ENCODE results near the gene LRRC74B. TPM values are rescaled to one million over a fixed set of nuclear protein-coding genes. Genes with fewer than 3 reads are reported as not detected.

Gene LRRC74B
- total RNA-seq, 1 donor from 2014 or later: not detected

DNA sequence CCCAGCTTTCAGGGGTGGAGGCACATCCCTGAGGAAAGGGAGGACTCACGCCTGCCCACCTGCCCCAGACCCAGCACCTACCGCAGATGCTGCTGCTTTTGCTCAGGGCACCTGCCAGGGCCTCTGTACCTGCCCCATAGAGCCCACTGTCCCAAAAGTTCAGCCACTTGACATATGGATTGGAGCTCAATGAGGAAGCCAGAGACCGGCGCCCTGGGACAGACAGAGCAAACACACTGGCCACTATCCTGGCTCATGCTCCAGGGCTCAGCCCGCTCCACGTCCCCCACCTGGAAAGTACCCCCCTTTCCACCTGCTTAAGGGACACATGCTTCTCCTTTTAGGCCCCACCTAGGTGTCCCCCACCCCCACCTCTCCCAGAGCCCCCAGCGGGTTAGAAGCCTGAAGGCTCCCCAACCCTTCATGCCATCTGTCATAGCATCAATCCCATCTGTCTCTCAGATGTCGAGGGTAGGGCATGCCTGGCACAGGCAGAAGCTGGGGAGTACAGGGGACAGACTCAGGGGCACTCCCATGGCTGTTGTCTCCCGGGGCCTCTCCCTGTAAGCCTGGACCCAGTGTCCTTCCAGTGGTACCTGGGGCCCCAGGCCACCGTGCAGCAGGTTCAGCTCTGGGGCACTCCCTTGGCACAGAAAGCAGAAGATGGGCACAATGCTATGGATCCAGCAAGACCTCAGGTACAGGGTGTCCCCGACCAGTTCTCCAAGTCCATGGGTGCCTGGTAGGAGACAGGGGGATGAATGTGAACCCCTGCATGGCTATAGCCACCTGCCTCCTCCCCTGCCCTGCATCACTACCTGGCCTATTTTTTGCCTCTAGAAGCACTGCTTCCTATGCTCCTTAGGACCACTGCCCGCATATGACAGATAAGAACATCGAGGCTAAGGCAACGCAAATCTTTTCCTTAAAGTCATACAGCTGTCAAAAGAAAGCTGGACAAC lies 33.0 kb upstream of the LRRC74B start:
- intact Hi-C loops (cut with DNase I): loop anchor here (5.0 kb wide), 1 partner anchor 35 kb away; the partner anchor contains the start of gene LRRC74B
- no peak for DNase-seq (ENCODE audit: low spot score)

DNA sequence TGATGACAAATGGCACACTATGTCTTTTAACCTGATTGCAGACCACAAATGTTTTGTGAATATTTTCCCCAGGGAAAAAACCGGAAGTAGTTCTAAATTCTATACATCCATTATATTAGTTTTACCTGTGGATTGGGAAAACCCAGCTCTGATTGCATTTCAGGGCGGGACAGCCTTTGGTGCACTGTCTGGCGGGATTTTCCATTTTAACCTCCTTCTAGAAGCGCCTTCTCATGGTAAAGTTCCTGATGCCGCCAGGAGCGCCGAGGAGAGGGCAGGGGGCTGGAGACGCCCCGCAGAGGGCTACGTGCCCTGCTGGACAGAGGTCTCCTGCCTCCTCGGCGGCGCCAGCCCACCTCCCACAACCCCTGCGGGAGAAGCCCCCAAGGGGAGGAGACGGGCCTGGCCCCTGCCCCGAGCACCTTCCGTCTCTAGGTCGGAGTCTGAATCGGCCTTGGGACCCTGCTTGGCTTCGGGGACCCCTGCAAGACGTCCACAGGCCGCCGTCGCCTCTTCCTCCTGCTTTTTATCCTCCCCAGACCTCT lies 32.0 kb upstream of the LRRC74B start:
- intact Hi-C loops (cut with DNase I): loop anchor here (5.0 kb wide), 1 partner anchor 34 kb away; the partner anchor contains the start of gene LRRC74B
- no peak for DNase-seq (ENCODE audit: low spot score)

DNA sequence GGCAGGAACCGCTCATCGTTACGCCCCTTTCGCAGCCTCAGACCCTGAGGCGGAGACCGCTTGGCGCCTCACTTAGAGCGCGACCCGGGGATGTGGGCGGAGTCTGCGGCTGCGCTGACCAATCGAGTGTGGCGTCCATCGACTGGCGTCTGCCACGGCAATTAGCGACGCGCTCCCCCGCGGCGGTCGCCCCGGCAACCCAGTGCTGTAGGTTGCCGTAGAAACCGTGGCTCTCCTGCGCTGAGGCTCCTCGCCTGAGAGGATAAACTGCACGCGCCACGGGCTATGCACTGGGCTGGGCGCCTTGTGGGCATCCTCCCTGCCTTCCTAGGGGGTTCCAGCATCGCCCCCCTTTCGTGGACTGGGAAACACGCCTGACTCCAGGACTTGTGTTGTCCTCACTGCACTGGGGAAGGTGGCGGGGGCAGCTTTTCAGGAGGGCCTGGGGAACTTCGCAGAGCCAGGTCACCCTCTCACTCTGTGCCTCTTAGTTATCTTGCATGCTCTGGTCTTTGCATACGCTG lies 31.5 kb upstream of the LRRC74B start:
- DNase-seq (ENCODE audit: low spot score): peak; percentile 91
- intact Hi-C loops (cut with DNase I): loop anchor here (5.0 kb wide), 1 partner anchor 33 kb away; the partner anchor contains the start of gene LRRC74B

DNA sequence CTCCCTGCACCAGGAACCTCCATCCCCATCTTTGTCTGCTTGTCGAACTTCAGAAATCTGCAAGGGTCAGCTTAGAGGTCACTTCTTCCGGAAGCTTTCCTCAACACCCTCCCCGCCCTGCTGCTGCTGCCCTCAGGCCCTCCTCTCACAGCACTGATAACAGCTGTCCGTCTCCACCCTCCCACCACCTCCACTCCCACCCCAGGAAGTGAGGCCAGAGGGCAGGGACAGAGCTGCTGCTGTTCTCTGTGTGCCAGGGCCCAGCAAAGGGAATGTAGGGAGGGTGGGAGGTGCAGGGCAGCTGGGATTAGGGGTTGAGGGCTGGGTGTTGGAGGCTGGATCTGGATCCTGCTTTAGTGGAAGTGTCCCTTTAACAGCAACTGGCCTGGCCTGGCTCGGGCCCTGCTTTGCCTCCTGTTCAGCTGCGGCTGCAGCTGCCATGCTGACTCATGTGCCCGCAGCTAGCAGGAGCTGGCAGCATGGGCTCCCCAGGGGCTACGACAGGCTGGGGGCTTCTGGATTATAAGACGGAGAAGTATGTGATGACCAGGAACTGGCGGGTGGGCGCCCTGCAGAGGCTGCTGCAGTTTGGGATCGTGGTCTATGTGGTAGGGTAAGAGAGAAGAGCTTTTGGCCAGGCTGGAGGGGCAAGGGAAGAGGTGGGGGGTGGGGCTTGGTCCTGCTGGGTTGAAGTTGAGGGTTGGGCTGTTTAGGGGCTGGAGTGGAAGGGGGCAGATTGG lies 30.9 kb upstream of the LRRC74B start, which contains the start of gene P2RX6:
Gene P2RX6 (plus strand): TSS at position 440 of the 740 bp plus-strand sequence. CDS start 10 bp downstream, at position 450.
- intact Hi-C loops (cut with DNase I): loop anchor here (5.0 kb wide), 1 partner anchor 32 kb away; the partner anchor contains the start of gene LRRC74B
- DNase-seq (ENCODE audit: low spot score): no peak

DNA sequence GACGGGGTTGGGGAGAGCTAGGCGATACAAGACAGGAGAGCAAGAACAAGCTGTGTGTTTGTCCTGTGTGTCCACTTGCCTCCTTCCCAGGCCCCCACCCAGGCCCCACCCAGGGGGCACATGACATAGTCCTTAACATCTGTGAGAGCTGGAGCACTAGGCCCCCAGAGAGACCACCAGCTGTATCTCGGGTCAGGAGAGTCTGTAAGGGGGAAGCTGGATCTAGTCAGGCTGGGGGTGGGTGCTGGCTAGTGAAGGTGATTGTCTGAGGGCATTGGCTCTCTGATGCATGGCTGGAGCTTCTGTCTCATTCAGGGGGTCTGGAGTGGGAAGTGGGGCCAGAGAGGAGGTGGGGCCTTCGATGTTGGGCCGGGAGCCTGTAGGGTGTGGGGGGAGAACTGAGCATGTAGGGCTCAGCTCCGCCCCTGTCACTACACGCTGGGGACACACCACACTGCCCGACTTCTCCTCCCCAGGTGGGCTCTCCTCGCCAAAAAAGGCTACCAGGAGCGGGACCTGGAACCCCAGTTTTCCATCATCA lies 30.2 kb upstream of the LRRC74B start:
- no peak for DNase-seq (ENCODE audit: low spot score)
- intact Hi-C loops (cut with DNase I): no loop called here

DNA sequence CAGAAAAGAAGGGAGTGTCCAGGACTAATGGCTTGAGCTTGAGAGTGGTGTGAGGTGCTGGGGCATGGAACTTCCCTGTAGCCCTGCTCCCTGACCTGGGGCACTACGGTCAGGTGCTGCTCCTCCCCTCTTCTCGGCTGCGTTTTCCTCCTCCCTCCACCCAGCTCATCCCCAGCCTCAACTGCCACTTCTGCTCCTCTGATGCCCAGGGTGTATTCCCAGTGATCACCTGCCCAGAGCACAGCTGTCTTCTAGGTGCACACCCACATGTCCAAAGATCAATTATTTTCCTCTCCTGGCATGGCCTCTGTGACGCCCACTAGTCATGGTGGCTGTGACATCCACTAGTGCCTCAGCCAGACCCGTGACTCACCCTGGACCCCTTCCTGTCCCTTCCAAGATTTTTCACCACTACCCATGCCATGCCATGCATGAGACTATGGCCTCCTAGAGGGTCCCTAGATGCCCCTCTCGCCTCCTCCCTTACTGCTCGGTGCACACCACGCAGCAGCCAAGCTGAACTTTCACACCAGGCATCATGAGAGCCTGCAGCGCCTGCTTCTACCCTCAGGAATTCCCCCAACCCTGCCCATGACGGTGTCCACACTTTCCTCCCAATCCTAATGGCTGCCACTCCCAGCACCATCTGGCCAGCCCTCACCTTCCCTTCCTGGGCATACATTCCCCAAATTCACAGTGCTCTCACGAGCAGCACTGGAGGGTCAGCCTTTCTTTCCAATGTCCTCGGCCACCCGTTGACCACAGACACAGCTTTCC lies 28.9 kb upstream of the LRRC74B start:
- intact Hi-C loops (cut with DNase I): no loop called here
- no peak for DNase-seq (ENCODE audit: low spot score)

DNA sequence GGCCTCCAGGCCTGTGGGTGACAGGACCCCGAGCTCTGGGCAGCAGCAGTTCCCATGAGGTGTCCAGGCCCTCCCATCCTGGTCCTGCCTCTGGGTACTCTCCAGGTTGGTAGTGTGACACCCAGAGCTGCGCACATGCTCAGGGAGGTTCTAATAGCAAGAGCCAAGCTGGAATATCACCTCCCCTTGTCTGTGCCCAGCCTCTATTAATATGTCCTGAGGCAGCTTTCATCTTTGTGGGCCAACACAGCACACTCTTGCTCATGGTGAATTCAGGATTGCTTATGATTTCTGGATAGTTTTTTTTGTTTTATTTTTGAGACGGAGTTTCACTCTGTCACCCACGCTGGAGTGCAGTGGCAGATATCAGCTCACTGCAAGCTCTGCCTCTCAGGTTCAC lies 27.4 kb upstream of the LRRC74B start:
- no peak for DNase-seq (ENCODE audit: low spot score)
- intact Hi-C loops (cut with DNase I): no loop called here

DNA sequence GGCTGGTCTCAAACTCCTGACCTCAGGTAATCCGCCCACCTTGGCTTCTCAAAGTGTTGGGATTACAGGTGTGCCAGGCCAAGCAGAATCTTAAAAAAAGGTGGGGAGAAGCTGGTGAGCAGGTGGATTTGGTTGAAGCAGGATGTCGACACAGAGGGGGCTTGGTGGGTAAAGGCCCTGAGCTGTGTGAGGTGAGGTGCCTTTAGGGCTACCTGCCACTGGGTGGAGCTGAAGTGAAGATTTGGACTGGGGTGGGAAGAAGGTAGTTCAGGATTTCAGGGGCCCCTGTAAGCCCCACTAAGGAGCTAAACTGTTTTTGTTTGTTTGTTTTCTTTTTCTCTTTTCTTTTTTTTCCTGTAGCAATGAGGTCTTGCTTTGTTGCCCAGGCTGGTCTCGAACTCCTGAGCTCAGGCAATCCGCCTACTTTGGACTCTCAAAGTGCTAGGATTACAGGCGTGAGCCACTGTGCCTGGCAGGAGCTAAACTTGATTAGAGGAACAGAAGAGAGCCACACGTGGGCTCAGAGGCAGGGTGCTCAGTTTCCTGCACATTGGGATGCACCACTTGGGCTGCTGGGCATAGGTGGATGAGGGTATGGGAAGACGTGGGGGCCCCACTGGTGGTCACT lies 24.8 kb upstream of the LRRC74B start:
- intact Hi-C loops (cut with DNase I): loop anchor here (10.0 kb wide), 1 partner anchor 84 kb away; no protein-coding TSS in a partner anchor

DNA sequence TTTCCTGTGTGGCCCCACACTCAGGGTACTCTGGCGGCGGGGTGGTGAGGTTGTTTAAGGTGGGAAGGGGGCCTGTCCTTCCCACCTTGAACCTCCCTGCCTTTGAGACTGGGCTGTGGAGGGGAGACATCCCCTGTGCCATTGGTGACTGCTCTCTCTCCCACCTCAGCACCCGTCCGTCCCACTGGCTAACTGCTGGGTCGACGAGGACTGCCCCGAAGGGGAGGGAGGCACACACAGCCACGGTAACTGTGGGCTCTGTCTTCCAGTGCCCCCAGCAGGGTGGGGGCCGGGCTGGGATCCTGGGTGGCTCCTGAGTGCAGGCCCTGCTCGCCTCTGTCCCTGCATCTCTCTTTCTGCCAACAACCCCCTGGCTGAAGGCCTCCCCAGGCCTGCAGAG lies 23.2 kb upstream of the LRRC74B start:
- intact Hi-C loops (cut with DNase I): loop anchor here (10.0 kb wide), 1 partner anchor 82 kb away; no protein-coding TSS in a partner anchor
- no peak for DNase-seq (ENCODE audit: low spot score)

More for the DNA sequence above, 24.8 kb upstream of the LRRC74B start:
- no peak for DNase-seq (ENCODE audit: low spot score)

DNA sequence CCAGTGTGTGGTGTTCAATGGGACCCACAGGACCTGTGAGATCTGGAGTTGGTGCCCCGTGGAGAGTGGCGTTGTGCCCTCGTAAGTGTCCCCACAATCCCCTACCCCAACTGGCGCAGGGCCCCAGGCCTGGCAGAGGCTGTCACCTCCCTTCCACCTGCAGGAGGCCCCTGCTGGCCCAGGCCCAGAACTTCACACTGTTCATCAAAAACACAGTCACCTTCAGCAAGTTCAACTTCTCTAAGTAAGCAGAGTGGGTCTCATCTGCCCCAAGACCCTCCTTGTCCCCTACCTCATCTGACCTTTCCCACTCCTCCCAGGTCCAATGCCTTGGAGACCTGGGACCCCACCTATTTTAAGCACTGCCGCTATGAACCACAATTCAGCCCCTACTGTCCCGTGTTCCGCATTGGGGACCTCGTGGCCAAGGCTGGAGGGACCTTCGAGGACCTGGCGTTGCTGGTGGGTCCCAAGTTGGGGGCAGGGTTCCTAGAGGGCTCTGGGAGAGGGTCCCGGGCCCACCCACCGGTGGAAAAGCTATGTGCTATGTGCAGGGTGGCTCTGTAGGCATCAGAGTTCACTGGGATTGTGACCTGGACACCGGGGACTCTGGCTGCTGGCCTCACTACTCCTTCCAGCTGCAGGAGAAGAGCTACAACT lies 22.7 kb upstream of the LRRC74B start:
- no peak for DNase-seq (ENCODE audit: low spot score)
- intact Hi-C loops (cut with DNase I): loop anchor here (10.0 kb wide), 1 partner anchor 82 kb away; no protein-coding TSS in a partner anchor

DNA sequence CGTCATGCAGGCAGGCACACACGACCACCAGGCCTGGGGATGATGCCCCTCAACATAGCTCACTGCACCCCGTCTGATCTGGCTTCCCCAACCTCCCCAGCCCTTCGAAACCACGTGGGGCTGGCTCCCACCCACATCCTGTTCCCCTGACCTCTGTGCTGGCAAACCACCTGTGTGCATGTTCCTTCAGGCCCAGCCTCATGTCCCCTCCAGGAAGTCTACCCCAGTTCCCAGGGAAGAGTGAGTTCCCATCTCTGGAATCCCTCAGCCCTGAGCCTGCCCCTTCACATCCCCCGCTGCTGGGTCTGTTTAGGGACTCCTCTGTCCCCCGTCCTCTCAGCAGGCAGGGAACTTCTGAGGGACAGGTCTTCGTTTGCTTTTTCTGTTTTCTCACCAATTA lies 20.5 kb upstream of the LRRC74B start:
- DNase-seq (ENCODE audit: low spot score): no peak
- intact Hi-C loops (cut with DNase I): loop anchor here (10.0 kb wide), 1 partner anchor 80 kb away; no protein-coding TSS in a partner anchor

DNA sequence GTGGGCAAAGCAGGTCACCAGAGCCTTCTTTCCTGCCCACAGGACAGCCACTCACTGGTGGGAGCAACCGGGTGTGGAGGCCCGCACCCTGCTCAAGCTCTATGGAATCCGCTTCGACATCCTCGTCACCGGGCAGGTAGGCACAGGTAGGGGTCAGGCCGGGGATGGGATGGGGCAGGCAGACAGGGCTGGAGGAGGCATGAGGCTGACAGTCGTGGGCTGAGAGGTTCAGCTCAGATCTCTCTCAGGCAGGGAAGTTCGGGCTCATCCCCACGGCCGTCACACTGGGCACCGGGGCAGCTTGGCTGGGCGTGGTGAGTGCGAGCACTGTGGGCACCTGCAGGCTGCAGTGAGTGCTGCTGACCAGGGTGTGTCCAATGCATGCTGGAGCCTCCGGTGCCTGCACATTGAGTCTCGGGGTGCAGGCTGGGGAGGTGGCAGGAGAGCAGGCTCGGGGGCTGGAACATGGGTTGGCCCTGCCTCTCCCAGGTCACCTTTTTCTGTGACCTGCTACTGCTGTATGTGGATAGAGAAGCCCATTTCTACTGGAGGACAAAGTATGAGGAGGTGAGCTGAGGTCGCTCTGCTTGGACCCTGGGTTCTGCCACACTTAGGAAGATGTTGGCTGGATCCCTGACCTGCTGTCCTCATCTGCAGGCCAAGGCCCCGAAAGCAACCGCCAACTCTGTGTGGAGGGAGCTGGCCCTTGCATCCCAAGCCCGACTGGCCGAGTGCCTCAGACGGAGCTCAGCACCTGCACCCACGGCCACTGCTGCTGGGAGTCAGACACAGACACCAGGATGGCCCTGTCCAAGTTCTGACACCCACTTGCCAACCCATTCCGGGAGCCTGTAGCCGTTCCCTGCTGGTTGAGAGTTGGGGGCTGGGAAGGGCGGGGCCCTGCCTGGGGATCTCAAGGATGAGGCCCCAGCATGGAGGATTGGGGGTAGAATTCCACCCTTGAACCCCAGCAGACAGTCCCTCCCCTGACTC lies 19.7 kb upstream of the LRRC74B start:
- intact Hi-C loops (cut with DNase I): loop anchor here (10.0 kb wide), 1 partner anchor 79 kb away; no protein-coding TSS in a partner anchor
- no peak for DNase-seq (ENCODE audit: low spot score)

DNA sequence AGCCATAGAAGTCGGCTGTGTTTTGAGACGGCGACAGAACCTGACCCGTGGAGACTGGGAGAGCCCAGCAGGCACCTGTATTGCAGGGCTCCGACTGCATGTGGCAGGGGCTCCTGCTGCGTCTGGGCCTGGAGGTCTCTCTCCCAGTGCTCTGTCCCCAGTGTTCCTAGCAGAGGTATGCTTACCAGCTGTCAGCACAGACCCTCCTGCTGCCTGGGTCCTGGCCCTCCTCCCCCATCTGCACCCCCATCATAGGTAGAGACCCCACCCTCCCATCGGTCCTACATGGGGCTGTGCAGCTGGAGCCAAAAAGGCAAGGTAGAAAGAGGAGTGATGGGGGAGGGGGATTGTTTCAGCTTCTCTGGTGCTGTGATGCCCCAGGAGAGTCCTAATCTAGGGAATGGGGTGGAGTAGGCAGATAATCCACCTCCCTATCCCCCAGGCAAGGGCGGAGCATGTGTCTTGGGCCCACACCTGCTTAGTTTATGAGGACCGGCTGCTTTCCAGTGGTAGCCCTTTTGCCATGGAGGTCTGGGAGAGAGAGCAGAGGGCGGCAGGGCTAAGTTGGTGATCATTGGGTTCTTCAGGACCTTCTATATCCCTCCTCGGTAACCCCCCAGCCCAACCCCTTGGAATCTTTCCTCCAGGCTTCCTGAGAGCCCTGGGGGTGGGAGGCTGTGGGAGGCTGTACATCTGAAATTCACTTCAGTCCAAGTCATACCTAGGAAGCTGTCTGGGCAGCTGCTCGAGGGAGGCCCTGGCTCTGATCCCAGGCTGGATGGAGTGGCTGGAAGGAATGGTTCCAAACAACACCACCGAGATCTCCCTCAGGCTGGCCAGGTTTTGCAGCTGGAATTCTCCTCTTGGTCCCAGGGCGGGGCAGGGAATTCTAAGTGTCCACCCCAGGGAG lies 18.7 kb upstream of the LRRC74B start:
- intact Hi-C loops (cut with DNase I): loop anchor here (10.0 kb wide), 1 partner anchor 78 kb away; no protein-coding TSS in a partner anchor
- no peak for DNase-seq (ENCODE audit: low spot score)

DNA sequence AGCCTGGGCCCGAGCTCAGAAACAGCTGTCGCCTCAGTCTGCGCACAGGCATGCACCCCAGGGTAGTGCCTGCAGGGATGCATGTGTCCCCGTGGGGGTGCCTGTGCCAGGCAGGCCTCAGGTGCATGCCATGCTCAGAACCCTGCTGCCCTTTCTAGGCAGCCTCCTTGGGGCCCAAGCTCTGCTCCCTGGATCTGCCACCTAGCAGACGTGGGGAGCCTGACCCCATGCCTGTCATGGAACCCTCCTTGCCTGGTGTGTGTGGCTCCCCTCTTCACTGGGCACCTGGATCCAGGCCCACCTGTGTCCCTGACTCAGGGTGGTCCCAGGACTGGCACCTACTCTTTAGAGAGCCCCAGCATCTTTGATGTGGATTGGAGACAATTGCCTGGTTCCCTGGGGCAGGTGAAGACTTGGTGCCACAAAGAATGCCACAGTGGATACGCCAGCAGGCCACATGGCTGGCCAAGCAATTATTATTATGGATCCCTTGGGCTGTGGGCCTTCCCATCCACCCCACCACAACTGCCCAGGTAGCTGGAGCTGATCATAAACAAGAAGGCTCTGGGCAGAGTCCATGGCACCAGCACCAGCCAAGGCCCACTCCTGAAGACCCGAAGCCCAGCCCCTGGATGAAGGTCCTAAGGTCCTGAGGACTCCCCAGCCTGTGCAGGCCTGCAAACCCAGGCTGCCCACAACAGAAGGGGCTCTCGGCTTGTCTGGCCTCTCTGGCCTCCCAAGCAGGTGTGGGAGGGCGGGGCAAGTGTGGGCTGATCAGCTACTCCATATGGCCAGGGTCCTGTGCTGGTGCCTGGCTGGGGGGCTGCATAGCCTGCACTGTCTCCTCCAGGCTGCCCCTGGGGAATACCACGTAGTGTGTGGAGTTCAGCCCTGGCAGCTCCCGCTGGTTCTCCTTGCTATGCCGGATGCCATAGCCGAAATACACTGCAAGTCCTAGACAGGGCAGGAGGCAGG lies 17.2 kb upstream of the LRRC74B start:
- DNase-seq (ENCODE audit: low spot score): no peak
- intact Hi-C loops (cut with DNase I): loop anchor here (10.0 kb wide), 1 partner anchor 76 kb away; no protein-coding TSS in a partner anchor

Measured in cardiac septum (tissue), 1 donor.